Stomach (tissue), 9 donors: Measurements from ENCODE around the gene E2F2. TPM values are rescaled to one million over a fixed set of nuclear protein-coding genes. Genes with fewer than 3 reads are reported as not detected.

Experiments
- DNase-seq, 2 donors: peaks; one replicate each; pipeline versions ENCODE4 v3.0.0 to v3.0.0-alpha.2; 2013 to 2019
- H3K27ac ChIP-seq, 5 donors: fragments of 200-600 bp in 4 of 5; sonication (generic) in 4 of 5; one replicate each; pipeline ENCODE4 v1.5.1; 2013 to 2019; ENCODE audit warnings: mild to moderate bottlenecking in 1 of 5, moderate library complexity in 1 of 5
- H3K27me3 ChIP-seq, 3 donors: fragments of 200-600 bp; sonication (generic); one replicate each; pipeline ENCODE4 v1.5.1; 2017 to 2019; ENCODE audit warnings: mixed run types in 1 of 3
- H3K36me3 ChIP-seq, 4 donors: fragments of 200-600 bp; sonication (generic); 1 replicate in 3 of 4; 2 replicates in 1 of 4; pipeline ENCODE4 v1.5.1; 2016 to 2019
- H3K4me1 ChIP-seq, 4 donors: fragments of 200-600 bp; sonication (generic); one replicate each; pipeline ENCODE4 v1.5.1; 2016 to 2019
- H3K4me3 ChIP-seq, 4 donors: fragments of 200-600 bp; sonication (generic) in 3 of 4; one replicate each; pipeline ENCODE4 v1.5.1; 2016 to 2019; ENCODE audit warnings: mild to moderate bottlenecking in 1 of 4
- H3K9me3 ChIP-seq, 4 donors: fragments of 200-600 bp; sonication (generic); one replicate each; pipeline ENCODE4 v1.5.1; 2016 to 2019
- CTCF ChIP-seq, 7 experiments: fragments of 450-650 bp in 4 of 7; fragments of 200-600 bp in 3 of 7; sonication (generic) in 3 of 7; IDR thresholded peaks; one replicate each; pipeline ENCODE4 v1.5.1; 2016 to 2019; ENCODE audit warnings: antibody characterized with exemption in 7 of 7, control low read depth in 2 of 7, mild to moderate bottlenecking in 1 of 7
- EP300 ChIP-seq: sonication (generic); formaldehyde crosslinking; IDR thresholded peaks from one replicate; pipeline ENCODE4 v1.6.1; 2017; ENCODE audit warnings: antibody characterized with exemption
- POLR2A ChIP-seq, 4 donors: fragments of 450-650 bp; IDR thresholded peaks; one replicate each; pipeline ENCODE4 v1.6.1; 2016; ENCODE audit warnings: antibody characterized with exemption in 4 of 4, control low read depth in 2 of 4, mild to moderate bottlenecking in 1 of 4, moderate library complexity in 1 of 4
- POLR2AphosphoS5 ChIP-seq, 3 donors: sonication (generic); formaldehyde crosslinking; IDR thresholded peaks; one replicate each; pipeline ENCODE4 v1.6.1; 2016; ENCODE audit warnings: antibody characterized with exemption in 3 of 3
- whole genome bisulfite sequencing, 5 donors: extraction: QIAGEN DNeasy Blood & Tissue Kit in 3 of 5; methylation state at CpG; one replicate each; pipeline versions ENCODE4 v1.1.5 to v1.1.7; 2013 to 2018; 5-methylcytosine and 5-hydroxymethylcytosine counted together
- intact Hi-C: fragments of 100-400 bp; cut with DNase I; formaldehyde crosslinking; loops from one replicate; pipeline ENCODE4 v1.15.1; 2023; ENCODE audit warnings: low total_unique reads
- polyA plus RNA-seq, 3 donors: library from polyadenylated mRNA; stranded (reverse); fragments of 200-250 nt; gene quantifications; one replicate each; pipeline ENCODE4 v1.2.3, GENCODE V29; 2013
- total RNA-seq, 5 donors: library from RNA; depleted of rRNA; stranded (reverse); fragments of >200 nt; gene quantifications; one replicate each; pipeline versions ENCODE4 v1.1.0 to v1.2.3, GENCODE V29; 2014 to 2016
- donor health status: healthy with polysubstance abuse.
- donor health status: Bipolar disorder and iron deficiency.
- donor health status: healthy.

Gene E2F2
- total and polyA plus RNA-seq, 8 donors: 0.58 to 27.8 (median 2.5) TPM

GRCh38 chr1:23463286-23463685 lies 67.7 kb downstream of the E2F2 start:
- no peak overlapping the region for H3K27ac ChIP-seq
- intact Hi-C loops: no loop called here
- H3K4me1 ChIP-seq: no peaks in the 10 kb centered on the region
- no peaks in the 10 kb centered on the region for H3K36me3 ChIP-seq
- no peak overlapping the region for H3K4me3 ChIP-seq
- no peak for TF ChIP-seq CTCF (IDR thresholded peaks at IDR 0.05)
- no peak for TF ChIP-seq POLR2A (IDR thresholded peaks at IDR 0.05)
- TF ChIP-seq EP300: no peak
- no peak for TF ChIP-seq POLR2AphosphoS5 (IDR thresholded peaks at IDR 0.05)
- no peaks in the 10 kb centered on the region for H3K9me3 ChIP-seq
- 85 to 94% (median 89%) methylated on average over 3 of the region's 3 CpGs for WGBS, 5 donors
- H3K27me3 ChIP-seq: no peaks in the 10 kb centered on the region
- DNase-seq: no peak

- Histone ChIP-seq H3K27me3 (no peaks in the 10 kb centered on the region), H3K4me1 (no peaks in the 10 kb centered on the region), H3K9me3 (no peaks in the 10 kb centered on the region), H3K4me3 (no peak overlapping the region), H3K36me3 (no peaks in the 10 kb centered on the region), H3K27ac (no peak overlapping the region)
- 94 to 100% (median 96%) methylated on average over 2 of the region's 2 CpGs for WGBS, 5 donors
- DNase-seq: no peak
- intact Hi-C loops: no loop called here
- TF ChIP-seq POLR2AphosphoS5 (IDR thresholded peaks at IDR 0.05) (no peak), POLR2A (IDR thresholded peaks at IDR 0.05) (no peak), EP300 (no peak), CTCF (IDR thresholded peaks at IDR 0.05) (no peak)
These were observed 68.3 kb downstream of the E2F2 start for GRCh38 chr1:23462766-23463165.

- DNase-seq: no peak
- Histone ChIP-seq H3K27ac (no peak overlapping the region), H3K4me1 (no peaks in the 10 kb centered on the region), H3K9me3 (no peaks in the 10 kb centered on the region), H3K4me3 (no peak overlapping the region), H3K36me3 (peaks cover 0 to 2% (median under 1%) of the 10 kb centered on the region in 4 donors), H3K27me3 (no peaks in the 10 kb centered on the region)
- intact Hi-C loops: no loop called here
- no peak for TF ChIP-seq CTCF (IDR thresholded peaks at IDR 0.05)
- TF ChIP-seq POLR2AphosphoS5 (IDR thresholded peaks at IDR 0.05): no peak
- TF ChIP-seq POLR2A (IDR thresholded peaks at IDR 0.05): no peak
- no peak for TF ChIP-seq EP300
- 79 to 88% (median 86%) methylated on average over 3 of the region's 3 CpGs for WGBS, 5 donors
These were observed 70.0 kb downstream of the E2F2 start for GRCh38 chr1:23461050-23461449.

- Histone ChIP-seq H3K36me3 (peaks cover 0 to 7% (median 6%) of the 10 kb centered on the region in 4 donors), H3K27me3 (no peaks in the 10 kb centered on the region), H3K4me3 (no peak overlapping the region), H3K4me1 (no peaks in the 10 kb centered on the region), H3K9me3 (no peaks in the 10 kb centered on the region), H3K27ac (no peak overlapping the region)
- TF ChIP-seq CTCF (IDR thresholded peaks at IDR 0.05) (no peak), POLR2AphosphoS5 (IDR thresholded peaks at IDR 0.05) (no peak), EP300 (no peak), POLR2A (IDR thresholded peaks at IDR 0.05) (no peak)
- intact Hi-C loops: no loop called here
- WGBS, 5 donors: 77 to 86% (median 84%) methylated on average over 4 of the region's 4 CpGs
- no peak for DNase-seq
These were observed 70.5 kb downstream of the E2F2 start for GRCh38 chr1:23460519-23460918.
